Vagina (tissue), 2 donors: ENCODE data around the gene VPS45. TPM values are rescaled to one million over a fixed set of nuclear protein-coding genes. Genes with fewer than 3 reads are reported as not detected.

Experiments used
- DNase-seq, 2 donors: peaks; one replicate each; pipeline ENCODE4 v3.0.0-alpha.2; 2017; ENCODE audit errors: extremely low spot score in 2 of 2
- H3K27ac ChIP-seq: fragments of 200-600 bp; sonication (generic); one replicate; pipeline ENCODE4 v1.5.1; 2019
- H3K27me3 ChIP-seq: fragments of 200-600 bp; sonication (generic); one replicate; pipeline ENCODE4 v1.5.1; 2019
- H3K36me3 ChIP-seq, 2 donors: fragments of 200-600 bp; sonication (generic); one replicate each; pipeline ENCODE4 v1.5.1; 2017 to 2019
- H3K4me1 ChIP-seq: fragments of 200-600 bp; sonication (generic); one replicate; pipeline ENCODE4 v1.5.1; 2019
- H3K4me3 ChIP-seq, 2 donors: fragments of 200-600 bp; sonication (generic); 1 replicate in 1 of 2; 2 replicates in 1 of 2; pipeline ENCODE4 v1.5.1; 2016 to 2019
- H3K9me3 ChIP-seq: fragments of 200-600 bp; sonication (generic); one replicate; pipeline ENCODE4 v1.5.1; 2019
- POLR2A ChIP-seq, 2 donors: fragments of 450-650 bp; IDR thresholded peaks; one replicate each; pipeline ENCODE4 v1.6.1; 2017; ENCODE audit warnings: antibody characterized with exemption in 2 of 2, mild to moderate bottlenecking in 2 of 2, moderate library complexity in 2 of 2
- POLR2AphosphoS5 ChIP-seq, 2 donors: sonication (generic); formaldehyde crosslinking; IDR thresholded peaks; one replicate each; pipeline ENCODE4 v1.9.0; 2017; ENCODE audit warnings: antibody characterized with exemption in 2 of 2, mild to moderate bottlenecking in 2 of 2, low read depth in 1 of 2; ENCODE audit not compliant: insufficient read depth in 1 of 2
- intact Hi-C: fragments of 100-400 bp; cut with DNase I; formaldehyde crosslinking; loops from one replicate; pipeline ENCODE4 v1.15.1; 2023
- total RNA-seq: library from RNA; depleted of rRNA; stranded (reverse); fragments of >200 nt; gene quantifications from one replicate; pipeline ENCODE4 v1.2.3, GENCODE V29; 2016
- TF ChIP-seq, protein P1 (sequence below), 3 experiments: fragments of 450-650 bp in 2 of 3; fragments of 200-600 bp in 1 of 3; sonication (generic) in 1 of 3; IDR thresholded peaks; one replicate each; pipeline ENCODE4 v1.5.1; 2017 to 2019; ENCODE audit warnings: antibody characterized with exemption in 3 of 3, mild to moderate bottlenecking in 2 of 3, moderate library complexity in 2 of 3

Gene VPS45, protein sequence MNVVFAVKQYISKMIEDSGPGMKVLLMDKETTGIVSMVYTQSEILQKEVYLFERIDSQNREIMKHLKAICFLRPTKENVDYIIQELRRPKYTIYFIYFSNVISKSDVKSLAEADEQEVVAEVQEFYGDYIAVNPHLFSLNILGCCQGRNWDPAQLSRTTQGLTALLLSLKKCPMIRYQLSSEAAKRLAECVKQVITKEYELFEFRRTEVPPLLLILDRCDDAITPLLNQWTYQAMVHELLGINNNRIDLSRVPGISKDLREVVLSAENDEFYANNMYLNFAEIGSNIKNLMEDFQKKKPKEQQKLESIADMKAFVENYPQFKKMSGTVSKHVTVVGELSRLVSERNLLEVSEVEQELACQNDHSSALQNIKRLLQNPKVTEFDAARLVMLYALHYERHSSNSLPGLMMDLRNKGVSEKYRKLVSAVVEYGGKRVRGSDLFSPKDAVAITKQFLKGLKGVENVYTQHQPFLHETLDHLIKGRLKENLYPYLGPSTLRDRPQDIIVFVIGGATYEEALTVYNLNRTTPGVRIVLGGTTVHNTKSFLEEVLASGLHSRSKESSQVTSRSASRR
- 32.2 TPM for total RNA-seq

DNA sequence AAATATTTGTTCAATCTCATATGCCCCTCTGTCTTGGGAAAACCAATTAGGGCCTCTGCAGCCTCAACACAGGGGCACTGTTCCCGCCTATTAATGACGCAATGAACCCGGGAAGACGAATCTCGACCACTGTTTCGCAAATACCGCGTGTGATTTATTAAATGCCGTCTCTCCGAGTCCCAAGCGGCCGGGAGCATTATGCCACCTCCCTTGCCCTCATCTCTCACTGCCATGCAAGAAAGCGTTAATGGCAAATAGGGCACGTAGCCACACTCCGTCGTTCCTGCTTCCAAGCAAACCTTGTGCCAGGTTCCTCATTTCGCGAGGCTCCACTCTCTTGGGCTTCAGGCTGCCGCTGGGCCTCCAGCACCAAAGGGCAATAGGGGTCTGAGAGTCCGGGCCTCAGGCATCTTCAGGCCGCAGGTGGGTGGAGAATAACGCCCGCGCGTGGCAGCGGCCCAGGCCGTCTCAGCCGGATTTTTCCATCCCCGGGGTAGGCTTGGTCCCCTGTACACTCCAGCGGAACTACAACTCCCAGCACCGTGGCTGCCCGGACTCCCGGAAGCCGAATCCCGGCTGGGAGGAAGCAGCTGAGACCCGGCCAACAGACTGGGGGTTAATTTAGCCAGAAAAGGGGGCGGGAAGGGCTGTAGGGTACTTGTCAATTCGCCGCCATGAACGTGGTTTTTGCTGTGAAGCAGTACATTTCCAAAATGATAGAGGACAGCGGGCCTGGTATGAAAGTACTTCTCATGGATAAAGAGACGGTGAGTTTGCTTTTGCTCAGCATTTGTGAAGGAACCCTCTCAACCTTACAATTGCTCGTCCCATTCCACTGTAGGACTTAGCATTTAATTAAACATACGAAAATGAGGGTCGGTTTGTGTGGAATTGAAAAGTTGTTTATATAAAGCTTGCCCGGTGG, at the start of gene VPS45:
Gene VPS45, plus strand, starts transcription at position 593 of the 925 bp plus-strand sequence. Its CDS starts 82 bp downstream, at position 675.
- DNase-seq, result peak; percentile 94 to 96
- TF ChIP-seq, protein P1, sequence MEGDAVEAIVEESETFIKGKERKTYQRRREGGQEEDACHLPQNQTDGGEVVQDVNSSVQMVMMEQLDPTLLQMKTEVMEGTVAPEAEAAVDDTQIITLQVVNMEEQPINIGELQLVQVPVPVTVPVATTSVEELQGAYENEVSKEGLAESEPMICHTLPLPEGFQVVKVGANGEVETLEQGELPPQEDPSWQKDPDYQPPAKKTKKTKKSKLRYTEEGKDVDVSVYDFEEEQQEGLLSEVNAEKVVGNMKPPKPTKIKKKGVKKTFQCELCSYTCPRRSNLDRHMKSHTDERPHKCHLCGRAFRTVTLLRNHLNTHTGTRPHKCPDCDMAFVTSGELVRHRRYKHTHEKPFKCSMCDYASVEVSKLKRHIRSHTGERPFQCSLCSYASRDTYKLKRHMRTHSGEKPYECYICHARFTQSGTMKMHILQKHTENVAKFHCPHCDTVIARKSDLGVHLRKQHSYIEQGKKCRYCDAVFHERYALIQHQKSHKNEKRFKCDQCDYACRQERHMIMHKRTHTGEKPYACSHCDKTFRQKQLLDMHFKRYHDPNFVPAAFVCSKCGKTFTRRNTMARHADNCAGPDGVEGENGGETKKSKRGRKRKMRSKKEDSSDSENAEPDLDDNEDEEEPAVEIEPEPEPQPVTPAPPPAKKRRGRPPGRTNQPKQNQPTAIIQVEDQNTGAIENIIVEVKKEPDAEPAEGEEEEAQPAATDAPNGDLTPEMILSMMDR (IDR thresholded peaks at IDR 0.05), result peak in 1 of 3 experiments; percentile 28
- TF ChIP-seq POLR2A (IDR thresholded peaks at IDR 0.05), result peak in 1 of 2 donors; percentile 0
- peak; percentile 40 to 91 for TF ChIP-seq POLR2AphosphoS5 (IDR thresholded peaks at IDR 0.05; ENCODE audit: insufficient read depth in 1 of 2, low read depth in 1 of 2)

DNA sequence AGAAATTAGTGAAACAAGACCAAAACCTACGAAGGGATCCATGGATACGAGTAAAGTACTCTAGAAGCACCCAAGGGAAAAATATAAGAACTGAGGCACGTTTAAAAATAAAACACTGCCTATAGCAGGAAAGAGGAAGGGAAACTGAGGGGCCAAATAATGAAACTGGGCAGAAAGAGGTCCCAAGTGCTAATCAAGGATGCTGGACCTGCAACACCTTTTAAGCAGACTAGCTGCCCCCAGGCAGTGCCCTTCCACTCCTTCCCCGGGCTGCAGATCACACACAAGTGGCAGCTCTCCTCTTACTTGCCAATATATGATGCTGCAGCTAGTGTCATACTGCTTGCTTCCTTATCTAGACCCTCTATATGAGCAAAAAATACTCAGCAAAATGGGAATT, 49.4 kb upstream of the VPS45 start:
- H3K36me3 ChIP-seq, result no peaks in the 10 kb centered on the region
- no peaks in the 10 kb centered on the region for H3K9me3 ChIP-seq
- no peaks in the 10 kb centered on the region for H3K27me3 ChIP-seq
- no peak overlapping the region for H3K27ac ChIP-seq
- intact Hi-C loops, result no loop called here
- no peak overlapping the region for H3K4me3 ChIP-seq
- no peak for DNase-seq
- TF ChIP-seq, protein P1 (IDR thresholded peaks at IDR 0.05), result no peak
- TF ChIP-seq POLR2AphosphoS5 (IDR thresholded peaks at IDR 0.05; ENCODE audit: insufficient read depth in 1 of 2, low read depth in 1 of 2) (no peak), POLR2A (IDR thresholded peaks at IDR 0.05) (no peak)
- no peaks in the 10 kb centered on the region for H3K4me1 ChIP-seq

More for the DNA sequence above, at the start of gene VPS45:
- Histone ChIP-seq H3K27me3 (no peaks in the 10 kb centered on the region), H3K4me1 (peaks cover 24% of the 10 kb centered on the region), H3K9me3 (no peaks in the 10 kb centered on the region), H3K27ac (peak within 1 kb of the TSS; percentile 98), H3K4me3 (peak within 1 kb of the TSS; percentile 67 to 87), H3K36me3 (peaks cover 0 to 4% of the 10 kb centered on the region in 2 donors)
- intact Hi-C loops, result loop anchor here (5.0 kb wide), 1 partner anchor 100 kb away; no protein-coding TSS in a partner anchor

DNA sequence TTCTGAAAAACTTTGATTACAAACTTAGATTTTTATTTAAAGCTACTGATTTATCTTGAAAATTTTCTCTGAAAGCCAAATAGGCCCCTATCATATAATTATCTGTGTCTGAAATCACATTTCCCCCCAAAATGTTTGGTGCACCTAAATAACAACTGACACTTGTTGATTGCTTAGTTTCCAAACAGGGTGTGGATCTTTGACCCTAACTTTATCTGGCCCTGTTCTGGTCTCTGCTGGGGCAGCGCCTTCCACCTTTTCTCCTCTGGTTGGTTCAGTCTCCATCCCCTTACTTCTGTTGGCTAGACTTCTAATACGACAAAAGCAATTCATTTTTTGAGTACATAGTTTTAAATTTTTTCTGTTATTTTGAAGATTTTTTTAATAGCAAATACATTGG, 46.9 kb upstream of the VPS45 start:
- H3K27ac ChIP-seq, result no peak overlapping the region

DNA sequence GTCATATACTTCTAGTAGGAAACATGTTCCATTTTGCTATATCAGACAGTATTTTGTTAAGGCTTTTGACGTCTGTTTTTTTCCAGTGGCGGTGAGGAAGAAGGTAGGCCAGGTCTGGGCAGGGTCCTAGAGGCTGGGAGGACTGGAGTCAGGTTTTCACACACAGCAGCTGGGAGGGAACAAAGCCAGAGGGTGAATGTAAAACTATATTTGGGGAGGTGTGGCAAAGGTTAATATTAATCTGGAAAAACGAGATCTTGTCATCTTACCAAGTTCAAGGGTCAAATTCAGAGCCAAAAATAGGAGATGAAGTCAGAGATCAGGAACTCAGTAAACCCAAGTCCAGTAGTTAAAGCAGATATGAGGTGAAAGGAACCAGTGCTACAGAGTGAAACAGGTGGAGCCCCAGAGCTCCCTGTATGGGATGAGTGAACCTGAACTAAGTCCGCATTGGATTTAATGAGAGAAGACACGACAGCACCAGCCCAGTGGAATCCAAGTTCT, 46.3 kb upstream of the VPS45 start:
- H3K27ac ChIP-seq, result no peak overlapping the region
- intact Hi-C loops, result no loop called here
- TF ChIP-seq POLR2AphosphoS5 (IDR thresholded peaks at IDR 0.05; ENCODE audit: insufficient read depth in 1 of 2, low read depth in 1 of 2) (no peak), POLR2A (IDR thresholded peaks at IDR 0.05) (no peak)
- TF ChIP-seq, protein P1 (IDR thresholded peaks at IDR 0.05), result no peak

More for the DNA sequence above, 46.9 kb upstream of the VPS45 start:
- intact Hi-C loops, result no loop called here
- Histone ChIP-seq H3K9me3 (no peaks in the 10 kb centered on the region), H3K4me1 (no peaks in the 10 kb centered on the region), H3K36me3 (no peaks in the 10 kb centered on the region), H3K27me3 (no peaks in the 10 kb centered on the region), H3K4me3 (no peak overlapping the region)
- DNase-seq, result no peak
- no peak for TF ChIP-seq POLR2A (IDR thresholded peaks at IDR 0.05)
- TF ChIP-seq POLR2AphosphoS5 (IDR thresholded peaks at IDR 0.05; ENCODE audit: insufficient read depth in 1 of 2, low read depth in 1 of 2), result no peak
- TF ChIP-seq, protein P1 (IDR thresholded peaks at IDR 0.05), result no peak

More for the DNA sequence above, 46.3 kb upstream of the VPS45 start:
- Histone ChIP-seq H3K4me1 (no peaks in the 10 kb centered on the region), H3K9me3 (no peaks in the 10 kb centered on the region), H3K27me3 (no peaks in the 10 kb centered on the region), H3K36me3 (no peaks in the 10 kb centered on the region), H3K4me3 (no peak overlapping the region)
- DNase-seq, result no peak
